ENCODE results near the gene SSBP4. TPM values are rescaled to one million over a fixed set of nuclear protein-coding genes. Genes with fewer than 3 reads are reported as not detected.

SSBP4 gene
- total RNA-seq, 1 experiment from 2014 or later, result 43.4 TPM

GRCh38 chr19:18428173-18428786, 9.1 kb downstream of the SSBP4 start:
- Histone ChIP-seq H3K27ac (peak overlapping the region; percentile 89), H3K36me3 (no peaks in the 10 kb centered on the region), H3K4me1 (replicated peaks) (peaks cover 29% of the 10 kb centered on the region), H3K9me3 (replicated peaks) (0 out of 2 replicates have a peak, but pooled peaks cover 3% of the 10 kb centered on the region), H3K27me3 (replicated peaks) (no peaks in the 10 kb centered on the region), H3K4me3 (no peak overlapping the region)
- no peak for DNase-seq (ENCODE audit: low read depth in 1 of 2, low spot score in 2 of 2)

DNA sequence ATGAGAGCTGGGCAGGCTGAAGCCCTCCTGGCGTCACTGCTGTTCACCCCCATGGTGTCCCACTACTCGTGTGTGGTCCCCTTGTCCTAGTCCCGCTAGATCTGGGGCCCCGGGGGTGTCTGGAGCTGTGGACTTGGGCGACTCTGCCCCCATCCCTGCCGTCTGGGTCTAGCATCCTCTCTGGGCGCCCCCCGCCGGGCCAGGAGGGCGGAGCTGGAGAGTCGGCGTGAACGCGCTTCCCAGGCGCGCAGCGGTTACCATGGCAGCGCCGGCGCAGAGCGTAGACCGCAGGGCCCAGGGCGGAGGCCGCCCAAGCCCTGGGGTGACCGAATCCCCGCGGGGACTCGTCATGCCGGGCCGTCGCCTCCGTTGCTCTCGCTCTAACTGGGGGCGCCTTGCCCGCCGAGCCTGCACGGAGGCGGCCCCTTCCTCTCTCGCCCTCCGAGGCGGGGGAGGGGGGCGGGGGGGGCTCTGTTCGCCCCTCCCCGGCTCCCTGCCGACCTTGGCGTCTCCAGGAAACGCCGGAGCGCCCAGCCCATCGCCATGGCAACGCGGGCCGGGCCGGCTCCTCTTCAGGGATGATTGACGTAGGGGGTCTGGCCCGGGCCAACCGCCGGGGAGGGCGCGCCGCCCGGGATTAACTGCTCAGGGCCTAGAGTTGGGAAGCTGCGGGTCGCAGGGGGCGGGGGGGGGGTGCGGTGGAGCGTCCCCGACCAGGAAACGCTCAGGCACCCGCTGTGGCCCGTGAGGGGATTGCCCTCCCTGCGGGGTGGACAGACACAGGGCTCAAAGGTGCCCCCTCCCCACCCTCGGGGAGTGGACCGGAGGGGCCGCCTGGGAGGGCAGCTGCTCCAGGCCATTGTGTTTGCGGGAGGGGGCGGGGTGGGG, 9.8 kb downstream of the SSBP4 start:
- peak overlapping the region; percentile 89 for H3K27ac ChIP-seq
- H3K4me1 ChIP-seq (replicated peaks), result peaks cover 29% of the 10 kb centered on the region
- 0 out of 2 replicates have a peak, but pooled peaks cover 3% of the 10 kb centered on the region for H3K9me3 ChIP-seq (replicated peaks)
- H3K36me3 ChIP-seq, result no peaks in the 10 kb centered on the region
- DNase-seq (ENCODE audit: low read depth in 1 of 2, low spot score in 2 of 2), result peak; percentile 87 to 90
- no peaks in the 10 kb centered on the region for H3K27me3 ChIP-seq (replicated peaks)
- H3K4me3 ChIP-seq, result peak overlapping the region; percentile 45

GRCh38 chr19:18429717-18430416, 10.7 kb downstream of the SSBP4 start:
- no peak for DNase-seq (ENCODE audit: low read depth in 1 of 2, low spot score in 2 of 2)
- 0 out of 2 replicates have a peak, but pooled peaks cover 3% of the 10 kb centered on the region for H3K9me3 ChIP-seq (replicated peaks)
- H3K4me3 ChIP-seq, result peak overlapping the region; percentile 45
- peaks cover 29% of the 10 kb centered on the region for H3K4me1 ChIP-seq (replicated peaks)
- H3K36me3 ChIP-seq, result no peaks in the 10 kb centered on the region
- H3K27ac ChIP-seq, result peak overlapping the region; percentile 89
- no peaks in the 10 kb centered on the region for H3K27me3 ChIP-seq (replicated peaks)

GRCh38 chr19:18430417-18431144, 11.4 kb downstream of the SSBP4 start:
- Histone ChIP-seq H3K36me3 (no peaks in the 10 kb centered on the region), H3K27ac (no peak overlapping the region), H3K4me1 (replicated peaks) (peaks cover 29% of the 10 kb centered on the region), H3K9me3 (replicated peaks) (0 out of 2 replicates have a peak, but pooled peaks cover 3% of the 10 kb centered on the region), H3K27me3 (replicated peaks) (no peaks in the 10 kb centered on the region), H3K4me3 (no peak overlapping the region)
- DNase-seq (ENCODE audit: low read depth in 1 of 2, low spot score in 2 of 2), result no peak

DNA sequence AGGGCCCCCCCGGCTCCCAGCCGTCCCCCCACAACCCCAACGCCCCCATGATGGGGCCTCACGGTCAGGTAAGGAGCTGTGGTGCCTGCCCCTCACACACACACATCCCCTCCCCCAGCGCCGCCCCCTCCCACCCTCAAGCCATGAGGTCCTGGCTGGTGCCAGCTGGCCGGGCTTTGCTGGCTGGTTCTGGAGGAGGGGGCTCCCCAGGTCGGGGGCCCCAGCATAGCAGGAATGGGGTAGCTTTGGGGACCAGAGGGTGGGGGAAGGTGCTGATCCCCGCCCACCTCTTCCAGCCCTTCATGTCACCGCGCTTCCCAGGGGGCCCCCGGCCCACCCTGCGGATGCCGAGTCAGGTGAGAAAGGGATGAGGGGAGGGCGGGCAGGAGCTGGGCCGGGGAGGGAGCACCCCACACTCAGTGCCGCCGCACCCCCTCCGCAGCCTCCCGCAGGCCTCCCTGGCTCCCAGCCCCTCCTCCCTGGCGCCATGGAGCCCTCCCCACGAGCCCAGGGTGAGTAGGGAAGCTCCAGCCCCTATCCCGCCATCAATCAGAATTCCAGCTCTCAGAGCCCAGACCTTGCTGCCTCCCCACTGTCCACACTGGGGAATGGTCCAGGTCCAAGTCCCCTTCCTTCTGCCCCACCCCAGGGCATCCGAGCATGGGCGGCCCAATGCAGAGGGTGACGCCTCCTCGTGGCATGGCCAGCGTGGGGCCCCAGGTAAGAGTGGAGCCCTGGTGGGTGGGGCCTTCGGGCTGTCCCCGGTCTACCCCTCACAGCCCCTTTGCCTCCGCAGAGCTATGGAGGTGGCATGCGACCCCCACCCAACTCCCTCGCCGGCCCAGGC, 12.4 kb downstream of the SSBP4 start:
- no peak for DNase-seq (ENCODE audit: low read depth in 1 of 2, low spot score in 2 of 2)
- no peaks in the 10 kb centered on the region for H3K36me3 ChIP-seq
- H3K9me3 ChIP-seq (replicated peaks), result 0 out of 2 replicates have a peak, but pooled peaks cover 3% of the 10 kb centered on the region
- peaks cover 28% of the 10 kb centered on the region for H3K4me1 ChIP-seq (replicated peaks)
- no peaks in the 10 kb centered on the region for H3K27me3 ChIP-seq (replicated peaks)
- H3K4me3 ChIP-seq, result no peak overlapping the region
- H3K27ac ChIP-seq, result no peak overlapping the region

DNA sequence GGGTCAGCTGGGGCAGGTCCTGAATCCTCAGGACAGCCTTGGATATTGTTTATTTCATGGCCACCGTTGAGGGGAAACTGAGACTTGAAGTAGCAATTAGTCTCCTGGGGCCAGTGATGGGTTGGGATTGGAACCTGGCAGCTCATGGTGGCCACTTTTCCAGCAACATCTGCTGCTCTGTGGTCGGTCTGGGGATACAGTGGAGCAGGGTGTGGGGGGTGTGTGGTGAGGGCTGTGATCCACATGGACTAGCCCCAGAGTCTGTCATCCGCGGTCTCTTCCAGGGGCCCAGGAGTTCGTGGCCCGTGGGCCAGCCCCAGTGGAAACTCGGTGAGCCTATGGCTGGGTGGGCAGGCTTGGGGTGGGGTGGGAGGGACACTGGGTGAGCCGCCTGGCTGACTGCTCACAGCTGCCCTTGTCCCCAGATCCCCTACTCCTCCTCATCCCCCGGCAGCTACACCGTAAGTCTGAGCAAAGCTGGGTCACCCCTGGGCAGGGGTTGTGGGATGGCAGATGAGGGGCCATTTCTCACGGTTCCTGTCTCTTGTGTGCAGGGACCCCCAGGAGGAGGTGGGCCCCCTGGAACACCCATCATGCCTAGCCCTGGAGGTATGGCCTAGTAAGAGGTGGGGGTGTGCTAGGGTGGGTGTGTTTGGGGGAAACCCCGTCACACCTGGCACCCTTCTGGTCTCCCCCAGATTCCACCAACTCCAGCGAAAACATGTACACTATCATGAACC, 13.2 kb downstream of the SSBP4 start:
- no peak overlapping the region for H3K27ac ChIP-seq

DNA sequence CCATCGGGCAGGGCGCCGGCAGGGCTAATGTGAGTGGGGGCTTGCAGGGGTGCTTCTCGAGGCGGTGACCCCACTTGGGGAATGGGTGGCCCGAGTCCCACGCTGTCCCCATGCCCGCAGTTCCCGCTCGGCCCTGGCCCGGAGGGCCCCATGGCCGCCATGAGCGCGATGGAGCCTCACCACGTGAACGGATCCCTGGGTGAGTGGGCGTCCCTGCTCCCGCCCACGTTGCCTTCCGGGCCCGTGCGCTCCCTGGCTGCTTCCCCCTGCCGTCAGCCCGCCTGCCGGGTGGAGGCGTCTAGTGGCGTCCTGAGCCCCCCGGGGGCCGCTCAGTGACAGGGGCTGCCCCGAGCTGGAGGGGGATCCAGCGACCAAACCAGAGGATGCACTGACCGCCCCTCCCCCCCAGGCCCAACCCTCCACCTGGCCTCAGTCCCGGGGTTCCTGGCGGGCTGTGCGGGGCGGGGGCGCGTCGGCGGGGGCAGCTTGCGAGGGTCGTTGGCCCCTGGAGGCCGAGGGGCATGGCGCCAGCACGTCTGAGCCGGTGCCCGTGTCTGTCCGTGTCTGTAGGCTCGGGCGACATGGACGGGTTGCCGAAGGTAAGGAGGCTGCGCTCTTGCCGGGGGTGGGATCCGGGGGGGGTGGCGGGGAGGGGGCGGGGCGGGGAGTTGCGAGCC, 14.0 kb downstream of the SSBP4 start:
- H3K27me3 ChIP-seq (replicated peaks), result no peaks in the 10 kb centered on the region
- H3K4me1 ChIP-seq (replicated peaks), result peaks cover 39% of the 10 kb centered on the region
- peak overlapping the region; percentile 37 for H3K4me3 ChIP-seq
- 0 out of 2 replicates have a peak, but pooled peaks cover 3% of the 10 kb centered on the region for H3K9me3 ChIP-seq (replicated peaks)
- H3K36me3 ChIP-seq, result no peaks in the 10 kb centered on the region
- H3K27ac ChIP-seq, result no peak overlapping the region
- no peak for DNase-seq (ENCODE audit: low read depth in 1 of 2, low spot score in 2 of 2)

More for the DNA sequence above, 13.2 kb downstream of the SSBP4 start:
- Histone ChIP-seq H3K4me3 (peak overlapping the region; percentile 37), H3K27me3 (replicated peaks) (no peaks in the 10 kb centered on the region), H3K36me3 (no peaks in the 10 kb centered on the region), H3K9me3 (replicated peaks) (0 out of 2 replicates have a peak, but pooled peaks cover 3% of the 10 kb centered on the region), H3K4me1 (replicated peaks) (peaks cover 35% of the 10 kb centered on the region)
- no peak for DNase-seq (ENCODE audit: low read depth in 1 of 2, low spot score in 2 of 2)

- Histone ChIP-seq H3K27ac (no peak overlapping the region), H3K9me3 (replicated peaks) (0 out of 2 replicates have a peak, but pooled peaks cover 3% of the 10 kb centered on the region), H3K4me3 (peak overlapping the region; percentile 37), H3K4me1 (replicated peaks) (peaks cover 35% of the 10 kb centered on the region), H3K27me3 (replicated peaks) (no peaks in the 10 kb centered on the region), H3K36me3 (no peaks in the 10 kb centered on the region)
- no peak for DNase-seq (ENCODE audit: low read depth in 1 of 2, low spot score in 2 of 2)
Measured at GRCh38 chr19:18433735-18434398, 14.7 kb downstream of the SSBP4 start.

GRCh38 chr19:18434411-18435175, 15.4 kb downstream of the SSBP4 start:
- H3K36me3 ChIP-seq, result no peaks in the 10 kb centered on the region
- H3K27ac ChIP-seq, result no peak overlapping the region
- no peak overlapping the region for H3K4me3 ChIP-seq
- H3K4me1 ChIP-seq (replicated peaks), result peaks cover 28% of the 10 kb centered on the region
- no peaks in the 10 kb centered on the region for H3K27me3 ChIP-seq (replicated peaks)
- no peak for DNase-seq (ENCODE audit: low read depth in 1 of 2, low spot score in 2 of 2)
- 0 out of 2 replicates have a peak, but pooled peaks cover 3% of the 10 kb centered on the region for H3K9me3 ChIP-seq (replicated peaks)

DNA sequence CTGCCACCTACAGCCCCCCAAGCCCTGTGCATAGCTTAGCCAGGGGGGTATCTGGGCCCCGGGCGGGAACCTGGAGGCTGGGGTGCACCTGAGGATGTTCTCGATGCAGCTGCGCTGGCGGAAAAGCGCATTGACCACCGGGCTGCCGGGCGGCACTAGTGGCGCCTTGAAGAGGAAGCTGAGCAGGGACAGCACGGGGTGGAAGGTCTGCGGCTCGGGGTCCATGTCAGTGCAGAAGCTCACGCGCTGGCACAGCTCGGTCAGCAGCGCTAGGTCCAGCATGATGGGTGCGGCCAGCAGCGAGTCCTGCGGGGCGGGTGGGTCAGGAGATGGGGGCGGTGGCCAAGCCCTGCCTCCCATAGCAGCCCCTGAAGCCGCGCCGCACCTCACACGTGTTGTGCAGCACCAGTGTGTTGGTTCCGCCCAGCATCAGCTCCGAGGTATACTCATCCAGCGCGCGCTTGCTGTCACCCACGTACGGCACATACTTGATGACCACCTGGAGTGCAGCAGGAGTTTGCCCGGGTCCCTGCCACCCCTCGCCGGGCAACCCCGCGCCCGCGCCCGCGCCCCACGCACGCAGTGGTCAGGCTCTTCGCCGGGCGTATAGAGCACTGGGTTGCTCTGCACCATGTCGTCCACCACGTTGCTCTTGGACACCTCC, 16.1 kb downstream of the SSBP4 start:
- H3K4me3 ChIP-seq, result no peak overlapping the region
- no peak overlapping the region for H3K27ac ChIP-seq
- H3K27me3 ChIP-seq (replicated peaks), result no peaks in the 10 kb centered on the region
- H3K4me1 ChIP-seq (replicated peaks), result peaks cover 24% of the 10 kb centered on the region
- 0 out of 2 replicates have a peak, but pooled peaks cover 3% of the 10 kb centered on the region for H3K9me3 ChIP-seq (replicated peaks)
- no peak for DNase-seq (ENCODE audit: low read depth in 1 of 2, low spot score in 2 of 2)
- no peaks in the 10 kb centered on the region for H3K36me3 ChIP-seq

Data from SJSA1 (cell line).